HAP-1 (cell line): ENCODE results near the gene MPPED1.

Source experiments
- DNase-seq, 2 experiments: peaks; one replicate each; pipeline ENCODE4 v3.0.0-alpha.2; 2016 to 2020; ENCODE audit warnings: low spot score in 2 of 2
- H3K27me3 ChIP-seq: fragments of 250-450 bp; sonication (Bioruptor Pico); 2 replicates; pipeline ENCODE4 v1.5.1; 2020; ENCODE audit warnings: low read depth, mild to moderate bottlenecking, moderate library complexity
- H3K36me3 ChIP-seq: fragments of 250-450 bp; sonication (Bioruptor Pico); replicated peaks from 2 replicates; pipeline ENCODE4 v1.5.1; 2020; ENCODE audit warnings: mild to moderate bottlenecking
- H3K4me1 ChIP-seq: fragments of 250-450 bp; sonication (Bioruptor Pico); 2 replicates; pipeline ENCODE4 v1.5.1; 2020; ENCODE audit warnings: mild to moderate bottlenecking
- H3K4me3 ChIP-seq: fragments of 250-450 bp; sonication (Bioruptor Pico); 2 replicates; pipeline ENCODE4 v1.5.1; 2020; ENCODE audit warnings: mild to moderate bottlenecking, moderate library complexity
- H3K9me3 ChIP-seq: fragments of 250-450 bp; sonication (Bioruptor Pico); 2 replicates; pipeline ENCODE4 v1.5.1; 2020; ENCODE audit warnings: mild to moderate bottlenecking, moderate library complexity
- in situ Hi-C: fragments of 300-500 bp; cut with MboI; formaldehyde crosslinking; loops from 3 replicates; pipeline ENCODE4 v1.14.3; 2020; ENCODE audit warnings: low sequenced_read_pairs, inconsistent platforms, mixed read lengths

The MPPED1 gene

DNA sequence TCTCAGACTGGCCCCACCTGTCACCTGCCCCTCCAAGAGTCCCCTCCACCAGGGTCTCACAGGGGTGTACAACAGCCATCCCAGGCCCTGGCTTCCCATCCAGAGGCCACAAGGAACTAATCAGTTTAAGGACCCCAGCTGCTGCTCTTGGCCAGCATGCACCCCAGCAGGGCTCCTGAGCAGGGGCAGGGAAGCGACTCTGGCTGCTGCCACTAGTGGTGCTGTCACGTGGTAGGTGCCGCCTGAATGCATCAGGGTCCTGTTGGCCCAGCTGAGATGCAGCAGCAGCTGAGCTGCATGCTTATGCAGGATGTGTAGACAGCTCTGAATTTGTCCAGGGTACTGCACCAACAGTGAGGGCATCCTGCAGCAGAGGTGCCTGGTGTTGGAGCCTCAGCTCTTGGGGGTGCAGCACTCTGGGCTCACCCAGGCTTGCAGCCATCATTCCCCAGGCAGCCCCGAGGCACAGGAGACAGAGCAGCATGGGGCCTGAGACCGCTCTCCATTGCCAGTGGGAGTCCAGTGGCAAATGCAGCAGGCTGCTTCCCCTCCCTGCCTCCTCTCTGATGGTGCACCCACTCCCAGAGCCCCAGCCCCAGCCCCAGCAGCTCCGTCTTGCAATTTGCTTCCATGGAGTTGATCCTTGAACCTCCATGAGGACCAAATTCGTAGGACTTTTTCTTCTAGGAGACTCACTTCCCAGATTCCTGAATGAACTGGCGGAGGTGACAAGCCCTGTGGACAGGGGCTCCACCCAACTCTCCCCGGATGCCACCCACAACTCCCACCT, 98.7 kb downstream of the MPPED1 start:
- no peaks in the 10 kb centered on the region for H3K27me3 ChIP-seq
- H3K36me3 ChIP-seq, result no peaks in the 10 kb centered on the region
- no peak overlapping the region for H3K4me3 ChIP-seq
- no peak for DNase-seq
- no peaks in the 10 kb centered on the region for H3K4me1 ChIP-seq
- H3K9me3 ChIP-seq, result no peaks in the 10 kb centered on the region
- in situ Hi-C loops, result no loop called here

DNA sequence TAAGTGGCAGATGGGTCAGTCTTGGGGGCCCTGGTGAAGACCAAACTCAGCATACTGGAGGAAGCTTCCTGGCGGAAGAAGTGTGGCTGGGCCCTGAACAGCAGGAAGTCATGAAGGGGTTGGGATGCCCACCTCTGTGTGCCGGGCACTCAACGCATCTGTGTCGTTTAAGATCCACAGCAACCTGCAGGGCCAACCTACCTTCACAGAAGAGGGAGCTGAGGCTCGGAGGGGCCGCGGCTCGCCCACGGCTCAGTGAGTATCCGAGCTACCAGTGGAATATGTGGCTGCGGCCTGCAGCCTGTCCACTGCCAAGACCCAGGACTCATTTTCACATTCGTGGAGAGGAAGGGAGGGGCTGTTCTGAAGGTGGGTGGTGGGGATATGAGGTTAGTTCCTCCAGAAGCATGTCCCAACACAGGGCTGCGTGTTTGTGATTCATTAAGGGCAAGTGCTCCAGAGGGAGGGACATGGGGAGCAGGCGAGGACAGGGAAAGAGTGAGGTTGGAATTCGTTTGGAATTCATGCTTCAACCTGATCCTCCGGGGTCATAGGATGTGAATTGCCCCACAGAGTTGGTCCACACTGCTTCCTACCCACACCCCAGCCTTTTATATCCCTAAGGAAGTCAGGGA, 99.6 kb downstream of the MPPED1 start:
- Histone ChIP-seq H3K36me3 (no peaks in the 10 kb centered on the region), H3K4me1 (no peaks in the 10 kb centered on the region)
- in situ Hi-C loops, result no loop called here

DNA sequence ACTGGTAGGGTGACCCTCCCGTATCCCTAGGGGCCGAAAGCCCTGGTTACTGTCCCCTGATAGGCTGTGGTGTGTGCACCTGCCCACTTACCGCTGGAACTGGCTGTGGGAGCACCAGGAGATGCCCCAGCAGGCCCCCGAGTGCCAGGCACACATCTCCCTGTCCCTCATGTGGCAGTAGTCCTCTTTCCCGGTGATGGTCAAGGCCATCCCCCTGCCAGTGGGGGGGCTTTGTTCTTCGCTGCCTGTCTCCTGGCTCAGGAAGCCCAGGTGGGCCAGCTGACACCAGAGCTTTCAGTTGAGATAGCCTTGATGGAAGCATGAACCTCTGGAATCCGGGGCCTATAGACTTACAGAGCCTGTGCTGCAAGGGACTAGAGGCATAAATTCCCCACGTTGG, 100.5 kb downstream of the MPPED1 start:
- in situ Hi-C loops, result no loop called here
- Histone ChIP-seq H3K4me3 (no peak overlapping the region), H3K4me1 (no peaks in the 10 kb centered on the region), H3K36me3 (no peaks in the 10 kb centered on the region), H3K9me3 (no peaks in the 10 kb centered on the region), H3K27me3 (no peaks in the 10 kb centered on the region)
- DNase-seq, result no peak

More for the DNA sequence above, 99.6 kb downstream of the MPPED1 start:
- no peak for DNase-seq
- H3K4me3 ChIP-seq, result no peak overlapping the region
- no peaks in the 10 kb centered on the region for H3K9me3 ChIP-seq
- no peaks in the 10 kb centered on the region for H3K27me3 ChIP-seq

DNA sequence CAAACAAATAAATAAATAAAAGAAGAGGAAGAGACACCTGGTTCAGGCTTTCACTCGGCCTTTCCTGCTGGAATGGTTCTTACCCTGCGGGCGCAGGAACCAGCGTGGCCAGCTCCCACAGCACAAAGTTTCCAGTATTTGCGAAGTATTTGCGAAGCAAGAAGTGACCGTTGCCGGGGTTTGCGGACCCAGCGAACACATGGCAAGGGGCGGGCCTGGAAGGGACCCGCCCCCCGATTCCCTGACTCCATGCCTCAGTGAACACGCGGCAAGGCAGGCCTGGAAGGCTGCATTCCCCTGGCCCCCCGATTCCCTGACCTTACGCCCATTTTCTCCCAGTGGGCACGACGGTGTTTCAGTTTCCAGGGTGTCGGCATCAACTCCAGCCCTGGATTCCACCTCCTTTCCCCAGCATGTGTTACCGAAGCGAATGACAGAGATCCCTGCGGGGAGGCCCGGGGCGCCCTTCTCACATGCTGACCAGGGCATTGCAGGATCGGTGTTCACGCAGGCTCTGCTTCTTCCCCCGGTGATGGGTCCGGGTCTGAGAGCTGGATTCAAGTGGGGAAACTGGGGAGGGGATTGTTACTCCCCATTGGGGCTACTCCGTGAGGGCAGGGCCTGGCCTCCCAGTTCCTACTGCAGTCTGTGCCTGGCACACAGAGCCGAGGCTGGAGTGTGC, 102.8 kb downstream of the MPPED1 start:
- DNase-seq, result no peak
- in situ Hi-C loops, result no loop called here
- H3K36me3 ChIP-seq, result no peaks in the 10 kb centered on the region

DNA sequence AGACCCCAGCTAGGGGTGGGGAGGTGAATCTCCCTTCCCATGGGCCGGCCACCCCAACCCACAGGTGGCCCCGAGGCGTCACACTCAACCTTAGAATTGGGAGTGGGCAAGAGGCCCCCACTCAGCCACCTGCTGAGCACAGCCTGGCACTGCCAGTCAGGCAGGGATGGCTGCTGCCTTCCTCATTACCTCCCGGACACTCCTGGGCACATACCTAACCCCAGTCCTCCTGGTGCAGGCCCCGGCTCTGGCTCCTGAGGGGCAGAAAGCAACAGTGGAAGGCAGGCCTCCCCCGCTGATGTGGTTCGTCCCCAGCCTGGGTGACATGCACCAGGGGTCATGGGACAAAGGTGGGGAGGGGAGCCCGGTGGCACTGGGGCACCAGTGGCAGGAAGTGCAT, 103.6 kb downstream of the MPPED1 start:
- in situ Hi-C loops, result no loop called here
- Histone ChIP-seq H3K27me3 (0 out of 2 replicates have a peak, but pooled peaks cover 3% of the 10 kb centered on the region), H3K4me1 (no peaks in the 10 kb centered on the region), H3K9me3 (no peaks in the 10 kb centered on the region), H3K36me3 (no peaks in the 10 kb centered on the region), H3K4me3 (no peak overlapping the region)
- DNase-seq, result no peak

More for the DNA sequence above, 102.8 kb downstream of the MPPED1 start:
- no peaks in the 10 kb centered on the region for H3K9me3 ChIP-seq
- 0 out of 2 replicates have a peak, but pooled peaks cover 3% of the 10 kb centered on the region for H3K27me3 ChIP-seq
- no peak overlapping the region for H3K4me3 ChIP-seq
- no peaks in the 10 kb centered on the region for H3K4me1 ChIP-seq

DNA sequence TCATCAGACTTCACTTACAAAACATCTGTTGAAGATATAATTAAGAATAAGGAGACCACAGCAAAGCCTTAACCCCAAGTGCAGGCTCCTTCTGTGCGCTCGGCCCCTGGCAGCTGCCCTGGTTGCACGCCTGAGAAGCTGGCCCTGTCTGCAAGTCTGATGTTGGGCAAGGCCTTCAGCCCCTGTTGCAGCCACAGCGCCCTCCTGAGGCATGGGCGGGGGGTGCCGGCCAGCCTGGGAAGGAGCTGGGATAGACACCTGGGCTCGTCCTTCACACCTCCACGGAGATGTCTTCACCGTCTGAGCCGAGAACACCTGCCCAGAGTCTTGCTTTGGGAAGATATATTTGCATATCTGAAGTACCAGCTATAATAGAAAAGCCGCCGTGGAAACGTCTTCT, 104.1 kb downstream of the MPPED1 start:
- in situ Hi-C loops, result no loop called here
- Histone ChIP-seq H3K4me1 (no peaks in the 10 kb centered on the region), H3K9me3 (no peaks in the 10 kb centered on the region), H3K36me3 (no peaks in the 10 kb centered on the region), H3K27me3 (0 out of 2 replicates have a peak, but pooled peaks cover 3% of the 10 kb centered on the region), H3K4me3 (no peak overlapping the region)
- no peak for DNase-seq

DNA sequence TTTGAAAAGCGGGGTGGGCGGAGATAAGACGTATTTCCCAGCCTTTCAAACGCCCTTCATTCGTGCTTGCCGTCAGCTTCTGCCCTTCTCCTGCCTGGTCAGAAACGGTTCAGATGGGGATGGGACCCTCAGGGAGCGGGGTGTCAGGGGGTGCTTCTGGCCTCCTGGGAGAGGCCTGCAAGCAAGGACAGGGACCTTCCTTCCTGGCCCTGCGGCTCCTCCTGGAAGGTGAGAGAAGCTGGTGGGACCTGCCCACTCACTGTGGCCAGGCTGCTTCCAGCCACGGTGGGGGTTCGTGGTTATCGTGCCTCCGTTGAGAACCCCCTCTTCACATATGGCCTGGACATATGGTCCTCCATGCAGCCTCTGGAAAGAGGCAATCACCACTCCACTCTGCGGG, 104.6 kb downstream of the MPPED1 start:
- H3K9me3 ChIP-seq, result no peaks in the 10 kb centered on the region
- H3K4me3 ChIP-seq, result no peak overlapping the region
- in situ Hi-C loops, result no loop called here
- no peaks in the 10 kb centered on the region for H3K4me1 ChIP-seq
- no peak for DNase-seq
- 0 out of 2 replicates have a peak, but pooled peaks cover 3% of the 10 kb centered on the region for H3K27me3 ChIP-seq
- H3K36me3 ChIP-seq, result no peaks in the 10 kb centered on the region

DNA sequence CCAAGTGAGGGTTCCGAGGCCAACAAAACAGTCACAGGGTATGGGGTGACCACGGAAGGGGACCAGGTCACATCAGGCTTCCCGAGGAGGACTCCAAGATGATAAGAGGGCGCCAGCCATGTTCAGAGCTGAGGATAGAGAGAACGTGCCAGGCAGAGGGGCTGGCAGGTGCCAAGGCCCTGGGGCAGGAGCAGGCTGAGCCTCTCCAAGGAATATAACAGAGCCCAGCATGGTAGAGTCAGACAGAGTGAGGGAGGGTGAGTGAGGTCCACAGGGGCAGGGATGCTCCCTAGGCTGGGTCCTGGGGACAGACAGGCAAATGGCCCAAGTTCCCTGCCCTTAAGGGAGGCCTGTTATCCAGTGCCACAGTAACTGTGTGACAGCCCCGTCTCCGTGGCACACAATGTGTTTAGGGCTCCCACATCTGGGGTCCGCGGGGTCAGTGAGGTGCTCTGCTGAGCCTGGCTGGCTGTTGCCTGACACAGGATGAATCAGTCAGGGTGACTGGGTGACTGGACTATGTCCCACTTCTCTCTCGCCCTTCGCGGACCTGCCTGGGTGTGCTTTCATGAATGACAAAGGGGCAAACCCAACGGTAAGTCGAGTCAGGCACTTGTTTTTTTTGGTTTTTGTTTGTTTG, 105.3 kb downstream of the MPPED1 start:
- Histone ChIP-seq H3K27me3 (0 out of 2 replicates have a peak, but pooled peaks cover 3% of the 10 kb centered on the region), H3K36me3 (no peaks in the 10 kb centered on the region), H3K9me3 (no peaks in the 10 kb centered on the region), H3K4me3 (no peak overlapping the region), H3K4me1 (no peaks in the 10 kb centered on the region)
- in situ Hi-C loops, result no loop called here
- DNase-seq, result no peak

DNA sequence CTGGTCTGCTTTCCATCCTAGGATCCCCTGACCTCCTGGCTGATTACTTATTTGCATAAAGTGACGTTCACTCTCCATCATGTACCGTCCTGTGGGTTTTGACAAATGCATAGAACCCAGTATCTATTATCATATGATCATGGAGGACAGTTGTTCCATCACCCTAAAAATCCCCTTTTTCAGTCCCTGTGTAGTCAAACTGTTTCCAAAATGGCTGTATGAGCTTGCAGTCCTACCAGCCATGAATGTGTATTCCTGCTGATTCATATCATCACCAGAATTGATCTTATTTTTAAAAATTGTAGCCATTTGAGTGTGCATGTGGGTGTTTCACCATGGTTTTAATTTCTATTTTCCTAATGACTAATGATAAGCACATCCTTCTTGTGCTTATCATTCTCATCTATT, 108.8 kb downstream of the MPPED1 start:
- no peak for DNase-seq
- in situ Hi-C loops, result no loop called here

DNA sequence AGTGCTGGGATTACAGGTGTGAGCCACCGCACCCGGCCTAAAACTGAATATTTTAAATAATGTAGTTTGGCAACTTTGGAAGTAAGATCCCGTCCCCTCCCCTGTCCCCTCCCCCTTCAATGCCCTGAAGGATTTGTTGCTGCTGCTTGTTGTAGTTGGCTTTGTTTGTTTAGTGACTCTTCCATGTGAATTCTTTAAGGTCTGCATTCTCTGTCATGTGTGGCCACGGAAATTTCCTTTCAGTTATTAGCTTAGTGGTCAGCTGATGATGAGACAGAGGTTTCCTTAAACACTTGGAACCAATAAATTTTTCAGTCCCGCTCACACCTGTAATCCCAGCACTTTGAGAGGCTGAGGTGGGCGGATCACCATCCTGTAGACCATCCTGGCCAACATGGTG, 109.9 kb downstream of the MPPED1 start:
- Histone ChIP-seq H3K36me3 (no peaks in the 10 kb centered on the region), H3K27me3 (peaks cover 8% of the 10 kb centered on the region; the same call in 1 of the 2 replicates), H3K4me3 (no peak overlapping the region), H3K4me1 (no peaks in the 10 kb centered on the region), H3K9me3 (no peaks in the 10 kb centered on the region)
- in situ Hi-C loops, result no loop called here
- no peak for DNase-seq

More for the DNA sequence above, 108.8 kb downstream of the MPPED1 start:
- Histone ChIP-seq H3K36me3 (no peaks in the 10 kb centered on the region), H3K4me1 (no peaks in the 10 kb centered on the region), H3K4me3 (no peak overlapping the region), H3K27me3 (peaks cover 8% of the 10 kb centered on the region; the same call in 1 of the 2 replicates), H3K9me3 (no peaks in the 10 kb centered on the region)

DNA sequence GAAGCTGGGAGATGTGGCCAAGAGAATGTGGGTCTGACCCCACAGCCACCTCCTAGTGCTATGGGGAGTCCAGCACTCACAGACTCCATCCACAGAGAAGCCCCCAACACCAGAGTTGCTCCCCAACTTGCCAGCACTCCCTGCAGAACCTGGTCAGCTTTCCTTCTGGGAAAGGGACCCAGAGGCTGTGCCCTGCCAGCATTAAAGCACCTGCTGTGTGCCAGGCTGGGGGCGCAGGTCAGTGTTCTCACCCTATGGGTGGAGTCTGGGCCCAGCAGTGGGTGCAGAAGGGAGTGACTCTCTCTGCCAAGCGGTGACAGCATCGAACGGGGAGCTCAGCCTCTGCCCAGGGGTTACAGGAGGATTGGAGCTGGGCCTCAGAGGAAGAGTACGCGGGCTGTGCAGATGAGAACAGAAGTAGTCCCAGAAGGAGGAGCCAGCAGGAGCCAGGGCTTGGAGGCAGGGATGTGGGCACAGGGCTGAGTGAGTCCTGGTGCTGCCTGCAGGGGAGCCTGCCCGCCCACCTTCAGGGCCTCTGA, 114.4 kb downstream of the MPPED1 start:
- DNase-seq, result no peak
- H3K27me3 ChIP-seq, result peaks cover 9% of the 10 kb centered on the region; the same call in 1 of the 2 replicates
- in situ Hi-C loops, result no loop called here

DNA sequence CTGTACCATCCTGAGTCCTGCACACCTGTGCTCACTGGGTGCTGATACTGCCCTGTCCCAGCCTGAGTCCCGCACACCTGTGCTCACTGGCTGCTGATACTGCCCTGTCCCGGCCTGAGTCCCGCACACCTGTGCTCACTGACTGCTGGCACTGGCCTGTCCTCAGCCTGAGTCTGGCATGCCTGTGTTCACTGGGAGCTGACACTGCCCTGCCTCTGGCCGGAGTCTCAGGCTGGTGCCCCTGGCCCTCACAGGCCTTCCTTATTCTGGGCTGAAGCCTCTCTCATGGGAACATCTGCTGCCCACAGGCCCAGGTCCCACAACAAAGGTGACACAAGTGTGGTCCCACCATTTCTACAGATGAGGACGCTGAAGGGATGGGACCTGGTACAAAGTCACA, 115.1 kb downstream of the MPPED1 start:
- no peaks in the 10 kb centered on the region for H3K4me1 ChIP-seq
- no peaks in the 10 kb centered on the region for H3K9me3 ChIP-seq
- in situ Hi-C loops, result no loop called here
- H3K27me3 ChIP-seq, result peaks cover 15% of the 10 kb centered on the region; the same call in 1 of the 2 replicates
- no peak for DNase-seq
- no peak overlapping the region for H3K4me3 ChIP-seq
- no peaks in the 10 kb centered on the region for H3K36me3 ChIP-seq

More for the DNA sequence above, 114.4 kb downstream of the MPPED1 start:
- Histone ChIP-seq H3K4me1 (no peaks in the 10 kb centered on the region), H3K4me3 (no peak overlapping the region), H3K9me3 (no peaks in the 10 kb centered on the region), H3K36me3 (no peaks in the 10 kb centered on the region)

DNA sequence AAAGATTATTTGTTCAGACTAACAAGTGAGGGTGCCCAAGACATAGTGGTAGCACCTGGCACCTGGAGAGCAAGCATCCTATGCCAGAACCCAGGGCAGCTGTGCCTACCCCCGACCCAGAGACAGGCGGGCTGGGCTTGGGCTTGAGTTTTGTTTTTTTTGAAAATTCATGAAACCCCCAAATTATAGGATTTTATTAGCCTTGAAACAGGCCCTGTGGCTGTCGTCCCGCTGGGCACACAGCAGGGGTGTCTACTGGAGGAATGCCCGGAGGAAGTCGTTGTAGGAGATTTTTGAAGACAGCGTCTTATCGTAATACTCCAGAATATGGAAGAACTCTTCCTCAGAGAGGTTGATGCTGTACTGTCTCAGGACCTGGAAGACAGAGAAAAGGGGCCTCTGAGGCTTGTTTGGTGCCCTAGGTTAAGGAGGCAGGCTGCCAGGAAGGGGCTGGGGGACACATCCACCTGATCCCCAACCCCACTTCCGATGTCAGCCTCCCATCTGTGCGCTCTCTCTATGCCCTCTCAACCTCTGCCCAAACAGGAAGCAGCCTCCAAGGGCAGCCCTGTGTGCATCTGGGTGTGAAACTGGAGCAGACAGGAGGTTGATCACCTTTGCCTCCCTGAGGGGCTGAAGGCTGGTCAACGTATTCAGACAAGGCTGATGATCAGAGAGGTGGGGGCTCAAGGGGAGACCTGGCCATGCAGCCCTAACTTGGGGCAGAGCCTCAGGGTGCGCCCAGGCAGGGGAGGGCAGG, 117.0 kb downstream of the MPPED1 start:
- H3K36me3 ChIP-seq, result no peaks in the 10 kb centered on the region
- in situ Hi-C loops, result no loop called here
- H3K9me3 ChIP-seq, result no peaks in the 10 kb centered on the region
- H3K27me3 ChIP-seq, result peaks cover 15% of the 10 kb centered on the region; the same call in 1 of the 2 replicates
- DNase-seq, result no peak
- H3K4me1 ChIP-seq, result no peaks in the 10 kb centered on the region
- no peak overlapping the region for H3K4me3 ChIP-seq
